Ishikawa (cell line): Measurements from ENCODE around the gene TATDN3.

Source experiments
- CEBPB ChIP-seq: IDR thresholded peaks from 2 replicates; pipeline ENCODE4 v1.6.1; 2012
- FOXM1 ChIP-seq: IDR thresholded peaks from 2 replicates; pipeline ENCODE4 v1.6.1; 2012; ENCODE audit warnings: low read depth, borderline replicate concordance
- RAD21 ChIP-seq: IDR thresholded peaks from 2 replicates; pipeline ENCODE4 v1.6.1; 2012; ENCODE audit warnings: low read depth
- TAF1 ChIP-seq: IDR thresholded peaks from 2 replicates; pipeline ENCODE4 v1.6.1; 2012; ENCODE audit warnings: low read depth, mild to moderate bottlenecking
- YY1 ChIP-seq: IDR thresholded peaks from 2 replicates; pipeline ENCODE4 v1.6.1; 2012; ENCODE audit warnings: low read depth
- TF ChIP-seq, protein P1 (sequence below): IDR thresholded peaks from 2 replicates; pipeline ENCODE4 v1.6.1; 2012; ENCODE audit warnings: low read depth, mild to moderate bottlenecking

DNA sequence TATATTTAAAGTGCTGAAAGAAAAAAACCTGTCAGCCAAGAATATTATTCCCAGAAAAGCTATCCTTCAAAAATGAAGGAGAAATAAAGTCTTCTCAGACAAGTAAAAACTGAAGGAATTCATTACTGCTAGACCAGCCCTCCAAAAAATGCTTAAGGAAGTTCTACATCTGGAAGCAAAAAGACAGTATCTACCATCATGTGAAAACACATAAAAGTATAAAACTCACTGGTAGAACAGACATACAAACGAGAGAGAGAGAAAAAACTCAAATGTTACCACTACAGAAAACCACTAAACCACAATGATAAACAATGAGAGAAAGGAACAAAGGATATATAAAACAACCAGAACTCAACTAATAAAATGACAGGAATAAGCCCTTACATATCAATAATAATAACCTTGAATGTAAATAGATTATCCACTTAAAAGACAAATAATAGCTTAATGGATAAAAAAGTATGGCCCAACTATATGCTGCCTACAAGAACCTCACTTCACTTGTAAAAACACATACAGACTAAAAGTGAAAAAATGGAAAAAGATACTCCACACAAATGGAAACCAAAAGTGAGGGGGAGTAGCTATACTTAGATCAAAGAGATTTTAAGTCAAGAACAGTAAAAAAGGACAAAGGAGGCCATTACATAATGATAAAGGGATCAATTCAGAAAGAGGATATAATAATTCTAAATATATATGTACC lies 22.1 kb upstream of the TATDN3 start:
- TF ChIP-seq TAF1, result no peak
- no peak for TF ChIP-seq RAD21
- TF ChIP-seq, protein P1, sequence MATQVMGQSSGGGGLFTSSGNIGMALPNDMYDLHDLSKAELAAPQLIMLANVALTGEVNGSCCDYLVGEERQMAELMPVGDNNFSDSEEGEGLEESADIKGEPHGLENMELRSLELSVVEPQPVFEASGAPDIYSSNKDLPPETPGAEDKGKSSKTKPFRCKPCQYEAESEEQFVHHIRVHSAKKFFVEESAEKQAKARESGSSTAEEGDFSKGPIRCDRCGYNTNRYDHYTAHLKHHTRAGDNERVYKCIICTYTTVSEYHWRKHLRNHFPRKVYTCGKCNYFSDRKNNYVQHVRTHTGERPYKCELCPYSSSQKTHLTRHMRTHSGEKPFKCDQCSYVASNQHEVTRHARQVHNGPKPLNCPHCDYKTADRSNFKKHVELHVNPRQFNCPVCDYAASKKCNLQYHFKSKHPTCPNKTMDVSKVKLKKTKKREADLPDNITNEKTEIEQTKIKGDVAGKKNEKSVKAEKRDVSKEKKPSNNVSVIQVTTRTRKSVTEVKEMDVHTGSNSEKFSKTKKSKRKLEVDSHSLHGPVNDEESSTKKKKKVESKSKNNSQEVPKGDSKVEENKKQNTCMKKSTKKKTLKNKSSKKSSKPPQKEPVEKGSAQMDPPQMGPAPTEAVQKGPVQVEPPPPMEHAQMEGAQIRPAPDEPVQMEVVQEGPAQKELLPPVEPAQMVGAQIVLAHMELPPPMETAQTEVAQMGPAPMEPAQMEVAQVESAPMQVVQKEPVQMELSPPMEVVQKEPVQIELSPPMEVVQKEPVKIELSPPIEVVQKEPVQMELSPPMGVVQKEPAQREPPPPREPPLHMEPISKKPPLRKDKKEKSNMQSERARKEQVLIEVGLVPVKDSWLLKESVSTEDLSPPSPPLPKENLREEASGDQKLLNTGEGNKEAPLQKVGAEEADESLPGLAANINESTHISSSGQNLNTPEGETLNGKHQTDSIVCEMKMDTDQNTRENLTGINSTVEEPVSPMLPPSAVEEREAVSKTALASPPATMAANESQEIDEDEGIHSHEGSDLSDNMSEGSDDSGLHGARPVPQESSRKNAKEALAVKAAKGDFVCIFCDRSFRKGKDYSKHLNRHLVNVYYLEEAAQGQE, result no peak
- no peak for TF ChIP-seq CEBPB
- TF ChIP-seq FOXM1, result no peak
- TF ChIP-seq YY1, result no peak
